Activated gamma-delta T cell treated with Interleukin-2 at 50 U/mL for 16 hours (primary cell): ENCODE measurements around the gene ACSL6.

Experiments
- DNase-seq: peaks from one replicate; pipeline ENCODE4 v3.0.0-alpha.2; 2020

Gene ACSL6

DNA sequence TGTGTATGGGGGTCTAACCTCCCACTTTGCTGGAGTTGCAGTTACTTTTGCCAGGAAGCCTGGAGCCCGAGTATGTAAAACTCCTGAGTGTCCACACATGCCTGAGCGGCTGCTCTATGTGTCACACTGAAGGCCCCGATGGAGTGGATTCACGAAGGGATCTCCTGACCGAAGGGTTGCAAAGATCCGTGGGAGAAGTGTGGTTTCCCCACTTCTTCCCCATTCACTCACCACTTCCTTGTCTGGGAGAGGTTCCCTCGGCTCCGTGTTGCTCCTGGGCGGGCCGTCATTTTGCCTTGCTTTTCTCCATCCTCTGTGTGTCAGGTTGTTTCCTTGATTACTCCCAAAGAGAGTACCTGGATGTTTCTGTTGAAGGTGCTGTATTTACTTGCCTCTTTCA lies 32.7 kb upstream of the ACSL6 start:
- no peak for DNase-seq

DNA sequence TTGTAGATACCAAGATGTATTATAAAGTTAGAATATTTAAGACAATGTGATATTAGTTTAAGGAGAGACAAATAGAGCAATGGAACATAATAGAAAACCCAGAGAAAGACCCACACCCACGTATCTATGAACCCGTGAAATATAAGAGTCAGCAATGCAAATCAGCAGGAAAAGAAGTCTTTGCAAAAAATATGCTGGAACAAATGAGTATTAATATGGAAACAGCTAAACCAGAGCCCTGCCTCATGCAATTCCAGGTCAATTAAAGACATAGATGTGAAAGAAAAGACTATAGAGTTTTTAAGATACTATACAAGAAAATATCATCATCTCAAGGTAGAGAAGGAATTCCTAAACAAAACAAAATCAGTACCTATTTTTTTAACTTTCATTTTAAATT lies 25.9 kb upstream of the ACSL6 start:
- no peak for DNase-seq

DNA sequence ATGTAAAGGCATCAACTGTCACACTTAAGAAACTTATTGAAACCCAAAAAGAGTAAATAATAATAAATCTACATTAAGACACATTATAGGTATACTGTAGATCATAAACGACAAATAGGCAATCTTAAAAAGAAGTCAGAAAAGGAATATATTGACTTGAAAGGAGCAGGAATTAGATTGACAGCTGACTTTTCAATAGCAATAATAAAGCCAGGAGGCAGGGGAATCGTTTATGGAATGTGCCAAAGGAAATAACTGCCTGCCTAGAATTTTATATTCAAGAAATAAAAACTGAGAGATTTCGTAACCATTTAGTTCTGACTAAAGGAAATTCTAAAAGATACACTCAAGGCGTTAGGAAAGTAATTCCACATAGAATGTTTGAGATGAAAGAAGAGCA lies 21.7 kb upstream of the ACSL6 start:
- DNase-seq = no peak

DNA sequence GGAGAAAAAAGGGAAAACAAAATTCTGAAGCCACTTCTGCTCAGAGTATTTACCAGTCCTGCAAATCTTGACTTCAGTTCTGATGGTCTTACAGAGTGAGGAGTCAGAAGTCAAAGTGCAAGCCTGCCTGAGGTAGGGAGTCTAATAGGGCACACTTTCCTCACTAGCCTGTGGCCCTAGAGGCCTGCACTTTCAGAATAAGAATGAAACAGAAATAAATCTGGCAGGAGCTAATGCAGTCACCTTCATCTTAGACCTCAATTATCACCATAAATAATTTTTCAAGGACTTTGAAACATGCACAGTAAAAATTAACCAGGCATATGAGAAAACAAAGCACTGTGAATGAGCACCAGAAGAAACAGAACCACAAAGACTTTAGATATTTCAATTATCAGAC lies 20.7 kb upstream of the ACSL6 start:
- no peak for DNase-seq

DNA sequence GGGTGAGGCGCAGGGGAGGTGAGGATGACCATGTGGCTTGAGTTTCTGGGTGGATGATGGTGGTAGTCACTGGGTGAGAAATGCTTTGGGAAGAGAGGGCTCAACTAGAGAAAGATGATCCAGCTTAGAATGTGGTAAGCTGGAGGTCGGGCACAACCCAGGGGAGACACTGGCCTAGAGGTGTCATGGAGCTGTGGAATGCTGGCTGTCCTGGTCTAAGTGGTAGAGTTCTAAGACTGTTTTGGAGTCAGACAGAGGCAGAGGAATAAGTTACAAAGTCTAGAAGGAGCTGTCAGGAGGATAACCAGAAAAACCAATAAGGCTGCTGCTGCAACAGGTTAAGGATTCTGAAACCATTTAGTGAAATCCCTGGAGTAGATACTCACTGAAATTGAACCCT lies 19.2 kb upstream of the ACSL6 start:
- DNase-seq = no peak

DNA sequence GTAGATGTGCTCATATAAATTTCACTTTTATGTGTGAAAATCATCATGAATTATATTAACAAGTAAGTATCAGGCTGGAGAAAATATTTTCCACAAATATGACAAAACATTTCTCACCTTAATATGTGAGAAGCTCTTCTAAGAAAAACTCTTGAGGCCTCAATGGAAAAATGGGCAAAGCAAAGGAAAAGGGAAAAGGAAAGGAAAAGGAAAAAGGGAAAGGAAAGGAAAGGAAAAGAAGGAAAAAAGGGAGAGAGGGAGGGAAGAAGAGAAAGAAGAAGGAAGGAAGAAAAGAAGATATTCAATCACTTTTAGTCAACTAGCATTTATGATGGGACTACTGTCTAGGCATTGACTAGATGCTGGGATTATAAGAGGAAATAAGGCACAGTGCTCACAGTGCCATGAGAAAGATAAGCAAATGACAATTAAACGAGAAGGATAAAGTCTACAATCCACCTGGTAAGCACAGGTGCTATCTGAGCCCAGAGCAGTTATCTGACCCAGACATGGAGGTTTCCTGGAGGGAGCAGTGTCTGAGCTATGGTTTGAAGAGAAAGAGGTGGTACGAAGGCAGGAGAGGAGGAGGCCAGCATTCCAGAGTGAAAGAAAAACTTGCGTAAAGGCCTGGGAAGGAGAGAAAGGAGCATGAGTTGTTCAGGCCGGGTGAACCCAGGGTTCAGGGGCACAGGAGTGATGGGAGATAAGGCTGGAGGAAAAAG lies 18.3 kb upstream of the ACSL6 start:
- DNase-seq = no peak

DNA sequence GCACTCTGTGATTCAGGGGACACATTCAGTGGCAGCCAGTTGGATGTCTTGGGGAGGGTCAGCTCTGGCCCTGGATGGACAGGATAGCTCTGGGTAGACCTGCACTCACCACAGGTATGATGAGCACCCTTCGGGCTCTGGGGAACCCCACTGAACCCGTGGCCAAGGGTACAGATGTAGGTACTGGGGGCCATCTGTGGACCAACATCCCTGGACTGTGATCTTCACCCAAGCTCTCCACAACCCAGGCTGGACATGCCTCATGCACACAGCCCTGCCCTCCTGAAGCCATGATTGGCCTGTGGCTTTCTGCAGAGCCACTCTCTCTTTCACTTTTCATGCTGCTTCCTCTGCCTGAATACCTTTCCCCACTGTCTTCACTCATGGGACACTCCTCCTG lies 15.6 kb upstream of the ACSL6 start:
- no peak for DNase-seq

DNA sequence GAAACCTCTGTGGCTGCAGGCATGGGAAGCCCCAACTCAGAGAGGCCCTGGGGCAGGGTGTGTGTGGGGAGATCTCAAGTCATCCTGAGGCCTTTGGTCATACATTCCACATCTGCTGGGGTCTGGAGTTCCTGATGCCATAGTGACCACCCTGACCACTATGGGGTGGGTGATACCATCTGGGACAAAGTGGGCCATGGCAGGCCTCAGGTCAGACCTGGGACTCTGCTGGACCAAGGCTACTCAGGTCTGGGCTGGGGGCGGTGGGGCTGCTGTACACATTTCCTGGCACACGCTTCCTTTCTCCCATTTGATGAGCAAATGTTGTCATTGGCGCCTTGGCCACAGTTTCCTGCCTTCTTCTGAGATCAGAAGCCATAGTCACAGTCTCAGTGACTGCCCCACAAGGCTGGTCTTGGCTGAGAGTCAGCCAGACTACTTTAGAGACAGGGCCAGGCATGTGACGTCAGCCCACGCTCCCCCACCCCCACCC lies 15.1 kb upstream of the ACSL6 start:
- peak; percentile 56 for DNase-seq

DNA sequence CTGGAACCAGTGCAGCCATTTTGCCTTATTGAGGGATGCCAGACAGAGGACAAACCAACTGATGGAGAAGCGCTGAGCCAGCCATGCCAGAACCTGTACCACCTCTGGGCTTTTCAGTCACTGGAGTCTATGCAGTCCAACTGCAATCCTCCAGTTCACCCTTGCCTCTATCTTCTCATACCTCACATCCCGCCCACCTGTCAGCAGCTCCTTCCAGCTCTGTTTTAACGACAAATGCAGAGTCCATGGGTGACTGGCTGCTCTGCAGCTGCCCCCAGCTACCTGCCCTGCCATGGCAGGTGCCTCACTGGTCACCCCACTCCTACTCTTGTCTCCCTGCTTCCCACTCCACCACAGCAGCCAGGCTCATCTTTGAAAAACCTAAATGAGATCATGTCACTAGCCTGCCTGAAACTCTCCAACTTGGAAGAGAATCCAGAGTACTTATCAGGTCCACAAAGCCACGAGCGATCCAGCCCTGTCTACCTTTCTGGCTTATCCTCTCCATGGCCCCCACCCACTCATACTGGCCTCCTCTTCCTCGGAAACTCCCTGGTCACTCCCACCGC lies 14.0 kb upstream of the ACSL6 start:
- DNase-seq = no peak

DNA sequence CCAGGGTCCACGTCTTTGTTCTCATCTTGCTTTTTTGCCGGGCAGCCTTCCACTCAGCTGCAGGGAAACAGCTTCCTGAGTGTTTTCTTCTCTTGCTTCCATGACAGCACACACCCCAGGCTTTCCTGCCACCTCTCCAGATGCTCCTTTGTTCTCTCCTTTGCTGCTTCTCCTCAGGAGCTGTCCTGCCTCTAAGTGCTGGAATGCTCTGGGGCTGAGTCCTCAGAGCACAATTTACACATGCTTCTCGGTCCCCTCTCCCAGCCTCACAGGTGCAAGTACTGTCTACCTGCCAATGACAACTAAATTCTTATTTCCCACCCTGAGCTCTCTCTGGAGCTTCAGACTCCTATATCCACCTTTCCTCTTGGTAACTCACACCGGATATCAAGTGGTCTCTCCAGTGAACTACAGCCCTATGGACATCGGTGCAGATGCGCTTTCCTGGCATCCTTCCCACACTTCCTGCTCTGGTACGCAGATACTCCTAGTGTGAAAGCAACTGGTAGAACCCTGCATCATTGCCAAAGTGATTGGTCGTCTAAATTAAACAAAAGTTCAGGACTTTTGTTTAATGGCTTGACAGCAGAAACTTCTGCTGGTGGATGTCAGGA lies 13.4 kb upstream of the ACSL6 start:
- DNase-seq = no peak

DNA sequence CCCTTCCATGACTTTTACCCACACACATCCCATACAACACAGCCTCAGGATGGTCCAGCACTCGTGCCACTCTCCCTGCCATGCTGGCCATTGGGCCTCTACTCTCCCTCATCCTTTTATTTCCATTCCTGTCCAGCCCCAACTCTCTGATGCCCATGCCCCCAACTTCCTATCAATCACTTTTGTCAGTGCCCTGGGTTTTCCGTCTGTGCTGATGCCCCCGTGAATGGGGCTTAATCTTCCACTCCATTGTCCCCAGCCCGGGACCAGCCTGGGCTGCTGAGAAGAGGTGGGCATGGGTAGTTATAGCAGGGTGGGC lies 12.6 kb upstream of the ACSL6 start:
- DNase-seq = no peak

DNA sequence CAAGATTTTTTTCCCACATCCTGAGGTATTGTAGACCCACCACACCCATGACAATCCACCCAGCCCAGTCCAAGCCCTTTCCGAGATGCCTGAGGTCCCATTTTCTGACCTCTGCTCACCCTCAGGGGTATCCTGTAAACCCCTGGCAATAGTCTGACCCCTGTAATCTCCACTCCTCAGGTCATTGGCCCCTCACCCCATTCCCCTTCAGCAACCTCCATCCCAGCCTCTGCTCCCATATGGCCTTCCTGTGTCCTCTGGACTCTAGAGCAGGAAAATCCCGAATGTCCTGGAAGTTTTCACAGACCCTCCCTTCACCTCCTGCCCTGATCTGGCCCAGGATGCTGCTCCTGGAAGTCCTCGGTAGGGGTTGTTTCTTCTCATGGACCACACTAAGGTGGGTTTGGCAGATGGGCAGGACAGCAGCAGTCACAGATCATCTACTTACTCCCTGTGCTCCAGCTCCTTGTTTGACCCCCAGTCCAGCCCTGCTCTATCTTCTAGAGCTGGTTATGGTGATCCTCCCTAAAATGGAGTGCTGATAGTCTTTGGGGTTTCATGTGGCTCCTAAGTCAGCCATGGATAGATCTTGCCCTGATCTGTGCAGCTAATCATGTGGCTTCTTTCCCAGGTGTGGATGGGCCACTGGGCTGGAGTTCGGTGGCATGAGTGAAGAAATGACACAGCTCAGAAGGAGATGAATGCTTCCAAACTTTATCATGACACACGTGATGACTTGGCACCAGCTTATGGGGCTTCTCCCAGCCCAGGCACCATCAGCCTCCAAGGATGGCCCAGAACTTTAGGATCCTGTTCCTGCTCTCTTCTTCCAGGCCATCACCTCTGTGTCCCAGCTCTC lies 12.0 kb upstream of the ACSL6 start:
- no peak for DNase-seq

DNA sequence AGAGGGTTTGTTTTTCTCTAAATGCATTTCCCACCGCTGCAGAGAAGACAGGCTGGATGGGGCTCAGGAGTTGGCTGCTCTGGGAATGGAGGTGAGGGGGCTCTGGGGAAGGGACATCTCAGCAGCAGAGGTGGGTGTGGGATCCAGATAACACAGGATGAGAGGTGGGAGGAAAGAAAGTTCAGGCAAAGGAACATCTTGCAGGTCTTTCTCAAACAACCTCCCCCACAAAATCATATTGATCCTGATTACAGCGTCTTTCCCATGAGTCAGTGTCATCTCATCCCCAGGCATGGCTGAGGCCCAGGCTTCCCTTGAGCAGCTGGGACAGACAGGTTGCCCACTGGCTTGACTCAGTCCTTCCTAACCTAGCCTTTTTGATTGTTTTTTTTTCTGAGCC lies 11.3 kb upstream of the ACSL6 start:
- no peak for DNase-seq

DNA sequence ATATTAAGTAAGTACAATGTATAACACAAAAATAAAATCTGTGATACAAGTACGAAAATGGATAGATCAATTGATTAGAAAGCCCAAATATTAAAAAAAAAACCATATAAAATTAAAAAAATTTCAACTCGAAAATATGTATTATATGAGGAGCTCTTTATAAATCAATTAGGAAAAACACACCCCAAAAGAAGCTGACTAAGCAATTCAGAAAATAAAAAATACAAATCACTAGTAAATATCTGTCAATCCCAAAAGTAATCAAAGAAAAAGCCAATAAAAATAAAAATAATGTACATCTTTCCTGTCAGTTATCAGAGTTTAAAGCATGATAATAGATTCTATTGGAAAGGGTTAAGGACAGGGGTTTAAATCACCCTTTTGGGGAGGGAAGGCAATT lies 10.2 kb upstream of the ACSL6 start:
- DNase-seq = no peak

DNA sequence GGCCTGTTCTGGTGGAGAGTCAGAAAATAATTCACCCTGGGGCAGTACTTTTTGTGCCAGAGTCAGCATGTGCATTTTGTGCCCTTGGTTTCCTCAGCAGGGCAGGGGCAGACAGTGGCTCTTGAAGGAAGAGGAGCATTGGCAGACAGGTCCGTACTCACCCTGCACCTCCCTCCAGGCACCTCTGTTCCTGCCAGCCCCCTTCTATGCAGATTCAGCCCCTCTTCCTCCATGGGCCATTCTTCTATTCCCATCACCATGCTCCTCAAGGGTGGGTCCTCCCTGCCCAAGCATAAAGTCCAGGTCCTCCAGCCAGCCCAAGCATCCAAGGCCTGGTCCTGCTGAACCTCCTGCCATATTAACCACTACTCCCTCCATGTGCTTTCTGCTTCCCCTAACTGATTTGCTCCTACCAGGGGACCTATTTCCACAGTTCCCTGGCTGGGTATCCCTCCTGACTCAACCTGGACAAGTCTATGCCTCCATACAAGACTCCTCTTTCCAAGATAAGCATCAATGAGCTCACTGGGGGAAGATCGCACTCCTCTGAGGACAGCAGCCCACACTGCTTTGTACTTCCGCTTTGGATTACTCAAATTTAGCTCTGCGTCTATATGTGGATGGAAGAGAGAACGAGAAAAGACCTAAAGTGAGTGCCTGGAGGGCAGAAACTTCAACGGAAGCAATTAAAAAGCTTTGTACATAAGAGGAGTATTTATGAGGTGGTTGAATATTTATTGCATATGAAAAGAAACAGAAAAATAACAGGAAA lies 9.3 kb upstream of the ACSL6 start:
- no peak for DNase-seq

DNA sequence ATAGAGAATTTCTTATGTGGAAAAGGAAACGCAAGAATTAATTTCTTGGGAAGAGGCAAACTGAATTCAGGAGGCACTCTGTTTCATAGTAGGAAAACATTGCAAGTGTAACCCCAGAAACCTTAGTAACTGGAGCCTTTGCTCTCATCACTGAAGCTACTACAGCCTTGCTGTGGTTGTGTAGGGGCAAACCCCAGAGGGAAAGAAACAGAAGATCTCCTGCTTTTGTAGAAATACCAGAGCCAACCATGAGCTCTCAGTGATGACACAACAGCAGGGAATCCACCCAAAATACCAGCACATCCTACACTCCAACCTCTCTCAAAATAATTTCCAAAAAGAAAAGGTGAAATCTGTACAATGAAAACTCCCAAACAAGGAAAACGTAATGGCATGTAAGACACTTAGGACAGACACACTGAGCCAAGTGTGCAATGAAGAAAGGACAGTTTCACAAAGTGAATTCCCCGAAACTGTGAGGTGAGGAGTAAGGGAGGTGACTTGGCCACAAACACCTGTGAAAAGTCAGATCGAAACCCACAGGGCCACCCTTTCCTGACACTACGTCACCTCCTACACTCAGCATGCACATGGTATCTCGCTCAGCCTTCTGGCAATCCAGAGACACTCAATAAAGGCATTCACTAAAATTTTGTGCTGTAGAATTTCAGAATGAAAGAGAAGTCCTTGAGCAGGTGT lies 8.5 kb upstream of the ACSL6 start:
- peak; percentile 62 for DNase-seq

DNA sequence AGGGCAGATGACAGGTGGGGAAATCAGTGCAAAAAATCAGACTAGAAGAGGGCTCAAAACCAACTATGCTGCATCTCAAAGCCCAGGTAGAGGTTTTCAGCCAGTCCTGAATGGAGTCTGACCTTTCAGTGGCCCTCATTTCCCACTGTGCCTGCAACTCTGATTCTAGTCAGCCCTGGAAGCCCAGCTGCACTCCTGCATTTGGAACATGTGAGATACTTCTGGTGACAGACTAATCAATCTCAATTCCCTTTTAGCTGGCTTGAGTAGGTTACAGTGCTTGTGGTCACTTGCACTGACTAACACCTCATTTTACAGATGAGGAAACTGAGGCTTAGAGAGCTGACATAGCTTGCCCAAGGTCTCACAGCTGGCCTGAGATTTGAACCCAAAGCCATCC lies 7.9 kb upstream of the ACSL6 start:
- DNase-seq = peak; percentile 2

DNA sequence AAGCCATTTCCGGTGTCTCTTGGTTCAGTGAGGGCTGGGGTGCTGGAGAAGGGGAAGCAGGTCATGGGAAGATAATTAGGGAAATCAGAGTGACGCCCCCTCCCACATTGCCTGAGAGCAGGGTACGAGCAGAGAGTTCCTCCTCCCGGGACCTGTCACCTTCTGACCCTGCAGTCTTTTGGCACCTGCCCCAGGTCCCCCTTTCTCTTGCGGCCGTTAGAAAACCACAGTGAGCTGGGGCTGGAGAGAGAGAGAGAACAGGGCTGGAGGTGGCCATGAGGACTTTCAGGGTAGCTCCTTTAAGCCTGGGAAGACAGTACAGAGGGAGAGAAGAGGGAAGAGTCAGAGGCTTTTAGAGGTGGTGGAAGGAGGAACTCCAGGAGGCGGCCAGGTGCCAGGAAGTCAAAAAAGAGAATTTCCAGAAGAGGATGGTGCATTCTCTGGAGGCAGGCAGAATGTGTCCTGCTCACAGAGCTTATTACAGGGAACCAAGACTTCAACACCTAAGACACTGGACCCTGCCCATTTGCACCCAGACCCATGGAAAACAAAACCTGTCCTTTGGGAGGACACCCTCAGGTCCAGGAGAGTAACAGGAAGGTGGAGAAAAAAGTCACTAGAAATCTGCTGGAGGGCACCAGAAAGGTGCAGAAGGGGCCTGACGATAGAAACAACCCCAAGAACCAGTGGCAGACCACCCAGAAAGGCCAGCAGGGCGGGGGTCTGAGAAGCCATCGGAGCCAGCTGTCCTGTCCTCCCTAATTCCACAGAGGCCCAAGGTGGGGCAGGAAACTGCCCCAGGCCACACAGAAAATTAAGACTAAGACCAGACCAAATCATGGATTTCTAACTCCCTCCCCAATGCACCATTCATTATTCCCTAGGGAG lies 6.5 kb upstream of the ACSL6 start:
- peak; percentile 3 for DNase-seq

DNA sequence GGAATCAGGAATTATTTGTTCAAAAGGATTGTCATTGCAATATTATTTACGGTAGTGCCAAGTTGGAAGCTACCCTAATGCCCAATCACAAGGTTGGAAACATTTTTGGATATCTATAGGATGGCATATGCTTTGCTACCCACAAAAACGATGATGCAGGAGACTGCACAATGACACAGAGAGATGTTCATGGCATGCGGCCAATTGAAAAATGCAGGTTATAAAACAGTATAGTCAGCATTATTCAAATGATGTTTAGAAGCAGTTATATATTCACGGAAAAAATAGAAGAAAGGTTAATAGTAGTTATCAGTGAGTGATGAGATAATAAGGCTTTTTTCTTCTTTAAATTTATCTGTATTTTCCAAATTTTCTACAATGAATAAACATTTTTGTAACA lies 5.9 kb upstream of the ACSL6 start:
- peak; percentile 2 for DNase-seq

DNA sequence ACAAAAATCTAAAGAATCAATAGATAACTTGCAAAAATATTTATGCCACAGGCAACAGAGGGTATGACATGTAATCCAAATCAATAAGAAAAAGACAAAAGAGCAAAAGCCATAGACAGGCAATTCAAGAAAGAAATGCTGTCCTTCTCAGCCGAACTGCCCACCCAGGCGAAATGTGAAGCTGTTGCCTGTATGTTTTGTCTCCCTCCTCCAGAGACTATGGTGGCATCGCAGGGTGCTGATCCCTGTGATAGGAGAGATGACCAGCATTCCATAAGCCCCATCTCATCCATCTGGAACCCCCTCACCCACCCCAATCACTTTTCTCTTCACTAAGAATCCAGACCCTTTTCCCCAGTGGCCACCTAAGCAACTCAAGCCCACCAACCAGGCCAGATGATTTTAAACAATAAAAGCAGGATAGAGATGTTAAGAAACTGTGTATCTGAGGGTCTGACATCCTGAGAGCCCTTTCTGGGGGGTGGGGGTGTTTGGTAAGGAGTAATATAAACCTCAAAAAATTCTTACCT lies 5.3 kb upstream of the ACSL6 start:
- DNase-seq = no peak

DNA sequence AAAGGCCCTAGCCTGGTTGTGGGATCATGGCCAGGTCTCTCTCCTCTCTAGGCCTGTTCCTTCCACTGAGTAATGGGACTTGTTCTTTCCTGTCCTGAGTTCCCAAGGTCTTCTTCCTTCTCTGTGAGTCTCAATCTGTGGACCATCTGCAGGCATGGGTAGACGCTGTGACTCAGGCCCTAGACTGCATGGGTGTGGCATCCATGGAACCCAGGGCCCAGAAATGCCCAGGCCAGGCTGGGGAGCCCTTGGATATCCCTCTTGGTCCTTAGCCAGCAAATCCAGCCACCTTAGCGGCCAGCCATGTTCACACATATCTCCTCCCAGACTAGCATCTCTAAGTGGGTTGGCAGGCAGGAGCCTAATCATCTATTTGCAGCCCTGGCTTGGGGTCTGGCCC lies 2.3 kb upstream of the ACSL6 start:
- DNase-seq = no peak
